Measurements from ENCODE around the gene RIPOR3. TPM values are rescaled to one million over a fixed set of nuclear protein-coding genes. Genes with fewer than 3 reads are reported as not detected.

The RIPOR3 gene
- total RNA-seq, 6 donors from 2014 or later = 2.1 to 36.7 (median 5.1) TPM

DNA sequence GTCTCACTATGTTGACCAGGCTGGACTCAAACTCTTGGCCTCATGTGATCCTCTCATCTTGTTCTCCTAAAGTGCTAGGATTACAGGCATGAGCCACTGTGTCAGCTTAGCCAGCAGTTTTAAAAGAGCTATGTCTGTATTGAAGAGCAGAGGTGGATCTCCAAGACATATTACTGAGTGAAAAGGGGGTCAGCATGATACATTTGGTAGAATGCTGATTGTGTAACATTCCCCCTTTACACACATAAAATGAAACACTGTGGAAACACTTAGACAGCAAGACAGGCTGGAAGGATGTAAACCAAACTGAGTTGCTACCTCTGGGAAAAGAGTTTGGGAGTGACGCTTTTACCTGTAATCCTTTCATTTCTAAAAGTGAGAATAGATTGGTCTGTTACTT lies 1.7 kb upstream of the RIPOR3 start:
- no peak for ATAC-seq (ENCODE audit: low FRiP score in 2 of 2)
- WGBS, 2 donors = 100% methylated on average over 1 of the region's 1 CpG
- TF ChIP-seq EP300 (IDR thresholded peaks at IDR 0.05) (no peak), POLR2A (IDR thresholded peaks at IDR 0.05) (no peak), POLR2AphosphoS5 (IDR thresholded peaks at IDR 0.05) (no peak)
- TF ChIP-seq, protein P1, sequence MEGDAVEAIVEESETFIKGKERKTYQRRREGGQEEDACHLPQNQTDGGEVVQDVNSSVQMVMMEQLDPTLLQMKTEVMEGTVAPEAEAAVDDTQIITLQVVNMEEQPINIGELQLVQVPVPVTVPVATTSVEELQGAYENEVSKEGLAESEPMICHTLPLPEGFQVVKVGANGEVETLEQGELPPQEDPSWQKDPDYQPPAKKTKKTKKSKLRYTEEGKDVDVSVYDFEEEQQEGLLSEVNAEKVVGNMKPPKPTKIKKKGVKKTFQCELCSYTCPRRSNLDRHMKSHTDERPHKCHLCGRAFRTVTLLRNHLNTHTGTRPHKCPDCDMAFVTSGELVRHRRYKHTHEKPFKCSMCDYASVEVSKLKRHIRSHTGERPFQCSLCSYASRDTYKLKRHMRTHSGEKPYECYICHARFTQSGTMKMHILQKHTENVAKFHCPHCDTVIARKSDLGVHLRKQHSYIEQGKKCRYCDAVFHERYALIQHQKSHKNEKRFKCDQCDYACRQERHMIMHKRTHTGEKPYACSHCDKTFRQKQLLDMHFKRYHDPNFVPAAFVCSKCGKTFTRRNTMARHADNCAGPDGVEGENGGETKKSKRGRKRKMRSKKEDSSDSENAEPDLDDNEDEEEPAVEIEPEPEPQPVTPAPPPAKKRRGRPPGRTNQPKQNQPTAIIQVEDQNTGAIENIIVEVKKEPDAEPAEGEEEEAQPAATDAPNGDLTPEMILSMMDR (IDR thresholded peaks at IDR 0.05) = no peak
- Histone ChIP-seq H3K27me3 (no peaks in the 10 kb centered on the region), H3K27ac (no peak overlapping the region), H3K4me3 (no peak overlapping the region), H3K36me3 (no peaks in the 10 kb centered on the region), H3K9me3 (no peaks in the 10 kb centered on the region), H3K4me1 (peaks cover 9 to 29% (median 14%) of the 10 kb centered on the region in 4 donors)
- DNase-seq = no peak

DNA sequence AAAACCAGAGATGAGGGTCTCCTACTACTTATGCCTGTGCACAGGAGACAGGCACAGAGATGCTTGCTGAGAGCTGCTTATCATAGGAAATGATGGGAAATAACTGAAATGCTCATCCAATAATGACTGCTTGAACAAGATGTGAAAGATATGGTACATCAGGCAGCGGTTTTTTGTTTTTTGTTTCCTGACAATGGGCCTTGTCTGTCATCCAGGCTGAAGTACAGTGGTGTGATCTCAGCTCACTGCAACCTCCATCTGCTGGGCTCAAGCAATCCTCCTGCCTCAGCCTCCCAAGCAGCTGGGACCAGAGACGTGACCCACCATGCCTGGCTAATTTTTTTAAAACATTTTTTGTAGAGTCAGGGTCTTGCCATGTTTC lies 1.2 kb upstream of the RIPOR3 start:
- Histone ChIP-seq H3K4me1 (peaks cover 9 to 29% (median 14%) of the 10 kb centered on the region in 4 donors), H3K9me3 (no peaks in the 10 kb centered on the region), H3K27me3 (no peaks in the 10 kb centered on the region), H3K4me3 (no peak overlapping the region), H3K27ac (peak overlapping the region in 1 of 4 donors; percentile 46), H3K36me3 (no peaks in the 10 kb centered on the region)
- 79 to 80% methylated on average over 2 of the region's 2 CpGs for WGBS, 2 donors
- DNase-seq = no peak
- TF ChIP-seq, protein P1 (IDR thresholded peaks at IDR 0.05) = no peak
- TF ChIP-seq EP300 (IDR thresholded peaks at IDR 0.05) (no peak), POLR2A (IDR thresholded peaks at IDR 0.05) (no peak), POLR2AphosphoS5 (IDR thresholded peaks at IDR 0.05) (no peak)
- no peak for ATAC-seq (ENCODE audit: low FRiP score in 2 of 2)

DNA sequence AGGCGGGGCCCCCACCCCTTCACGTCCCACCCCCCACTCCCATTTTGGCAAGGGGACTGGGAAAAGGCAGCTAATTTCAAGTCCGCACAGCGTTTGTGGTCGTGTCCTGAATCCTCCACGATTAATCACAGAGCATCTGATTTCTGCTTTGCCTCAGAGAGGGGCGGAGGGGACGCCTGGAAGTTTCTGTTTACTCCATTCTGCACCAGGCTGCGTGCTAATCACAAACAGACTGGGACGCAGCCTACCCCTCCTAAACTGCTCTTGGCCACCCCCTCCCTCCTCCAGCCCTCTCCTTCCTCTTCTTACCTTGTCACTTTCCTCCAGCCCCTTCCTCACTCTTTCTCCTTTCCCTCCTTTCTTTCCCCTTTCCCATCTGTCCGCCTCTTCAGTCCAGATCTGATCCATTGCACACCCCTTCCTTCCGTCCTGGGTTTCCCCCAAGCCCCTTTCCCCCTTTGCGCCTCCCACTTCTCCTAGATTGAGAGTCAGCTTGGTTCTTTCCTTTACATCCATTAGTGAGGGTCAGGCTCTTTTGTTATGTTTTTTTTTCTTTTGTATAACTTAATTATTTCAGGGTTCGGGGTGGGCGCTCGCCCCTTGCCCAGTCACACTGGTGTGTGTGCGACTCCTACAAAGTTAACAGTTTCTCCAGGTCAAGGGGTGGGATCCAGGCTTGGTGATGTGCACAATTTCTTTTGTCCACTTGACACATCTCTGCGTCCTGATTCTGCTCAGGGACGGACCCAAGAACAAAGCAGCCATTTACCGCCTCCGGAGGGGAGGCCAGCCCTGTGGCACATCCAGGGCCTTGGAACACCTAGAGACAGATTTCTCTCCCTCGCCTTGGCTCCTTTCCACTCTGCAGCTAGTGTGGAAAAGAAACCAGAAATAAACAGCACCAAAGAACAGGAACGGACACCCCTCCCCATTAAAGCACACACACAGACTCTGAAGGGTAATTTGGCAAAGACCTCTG lies 520 bp upstream of the RIPOR3 start:
- no peaks in the 10 kb centered on the region for H3K27me3 ChIP-seq
- ATAC-seq (ENCODE audit: low FRiP score in 2 of 2) = peak in 1 of 2 donors; percentile 33
- peaks cover 9 to 29% (median 14%) of the 10 kb centered on the region in 4 donors for H3K4me1 ChIP-seq
- DNase-seq = no peak
- TF ChIP-seq POLR2A (IDR thresholded peaks at IDR 0.05) (no peak), EP300 (IDR thresholded peaks at IDR 0.05) (no peak), POLR2AphosphoS5 (IDR thresholded peaks at IDR 0.05) (no peak)
- TF ChIP-seq, protein P1 (IDR thresholded peaks at IDR 0.05) = no peak
- WGBS, 2 donors = 33 to 42% methylated on average over 21 to 22 of the region's 23 CpGs
- no peaks in the 10 kb centered on the region for H3K9me3 ChIP-seq
- H3K4me3 ChIP-seq = peak overlapping the region in 3 of 4 donors; percentile 39 to 47 (median 46)
- H3K27ac ChIP-seq = peak overlapping the region in 3 of 4 donors; percentile 36 to 53 (median 46)
- no peaks in the 10 kb centered on the region for H3K36me3 ChIP-seq

DNA sequence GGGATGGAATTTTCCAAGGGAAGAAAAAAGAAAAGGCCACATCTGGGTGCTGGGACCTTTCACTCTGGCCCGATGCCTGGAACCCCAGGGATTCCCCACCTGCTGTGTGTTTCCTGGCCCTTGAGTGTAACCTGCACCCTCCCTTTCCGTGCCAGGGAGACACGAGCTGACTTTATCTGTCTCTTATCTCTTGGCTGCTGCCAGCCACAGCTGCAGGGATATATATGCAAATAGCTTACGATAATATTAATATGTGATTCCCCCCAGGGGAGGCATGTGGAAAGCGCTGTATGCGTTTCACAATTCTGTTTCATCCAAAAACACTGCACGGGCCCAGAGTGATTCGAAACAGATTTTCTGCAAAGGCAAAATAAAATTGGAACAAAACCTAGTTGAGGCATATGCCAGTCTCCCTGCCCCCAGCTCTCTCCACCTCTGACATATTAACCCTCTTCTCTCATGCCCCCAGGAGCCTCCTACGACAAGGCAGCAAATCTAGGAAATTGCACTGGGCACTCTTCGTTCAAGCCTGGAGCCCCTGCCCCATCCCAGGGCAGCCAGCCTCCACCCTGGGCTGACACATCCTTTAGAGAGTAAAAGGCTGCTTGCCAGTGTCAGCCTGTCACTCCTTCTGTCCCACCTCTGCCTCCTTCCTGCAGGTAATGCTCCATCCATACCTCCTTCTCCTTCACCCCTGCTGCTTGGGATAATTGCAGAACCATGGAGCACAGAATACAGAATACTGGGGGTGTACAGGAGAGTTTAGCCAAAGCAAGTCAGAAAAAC lies 1.3 kb downstream of the RIPOR3 start:
- DNase-seq (peak in 1 of 2 donors; percentile 44), ATAC-seq (ENCODE audit: low FRiP score in 2 of 2) (peak in 1 of 2 donors; percentile 25)
- H3K27me3 ChIP-seq = no peaks in the 10 kb centered on the region
- peaks cover 9 to 29% (median 13%) of the 10 kb centered on the region in 4 donors for H3K4me1 ChIP-seq
- no peaks in the 10 kb centered on the region for H3K9me3 ChIP-seq
- H3K27ac ChIP-seq = peak overlapping the region in 2 of 4 donors; percentile 36 to 53
- H3K4me3 ChIP-seq = peak overlapping the region in 3 of 4 donors; percentile 39 to 47 (median 46)
- WGBS, 2 donors = 37 to 38% methylated on average over 10 of the region's 10 CpGs
- TF ChIP-seq POLR2AphosphoS5 (IDR thresholded peaks at IDR 0.05) (peak; percentile 41 to 56), POLR2A (IDR thresholded peaks at IDR 0.05) (no peak), EP300 (IDR thresholded peaks at IDR 0.05) (peak in 1 of 4 donors; percentile 51)
- no peaks in the 10 kb centered on the region for H3K36me3 ChIP-seq
